GM23248 (cell line): Measurements from ENCODE around the gene S1PR2. TPM values are rescaled to one million over a fixed set of nuclear protein-coding genes. Genes with fewer than 3 reads are reported as not detected.
"Not testable (repeated sequence)": the region's sequence is repeated elsewhere in the genome, so short reads cannot be mapped to it uniquely, and the experiment has no call there.

Experiments used
- DNase-seq: peaks from one replicate; pipeline ENCODE4 v3.0.0-alpha.2; 2015
- H2AFZ ChIP-seq: fragments of 200-600 bp; sonication (generic); 2 replicates; pipeline ENCODE4 v1.6.1; 2016; ENCODE audit warnings: antibody characterized with exemption
- H3F3A ChIP-seq: fragments of 200-600 bp; sonication (generic); 2 replicates; pipeline ENCODE4 v1.6.1; 2016; ENCODE audit warnings: mild to moderate bottlenecking, antibody characterized with exemption, mixed run types; ENCODE audit not compliant: insufficient read depth
- H3K27ac ChIP-seq: fragments of 200-600 bp; sonication (generic); 2 replicates; pipeline ENCODE4 v1.5.1; 2016; ENCODE audit warnings: mild to moderate bottlenecking
- H3K27me3 ChIP-seq: fragments of 200-600 bp; sonication (generic); replicated peaks from 2 replicates; pipeline ENCODE4 v1.6.1; 2016; ENCODE audit warnings: mild to moderate bottlenecking; ENCODE audit not compliant: insufficient read depth
- H3K36me3 ChIP-seq: fragments of 200-600 bp; sonication (generic); 2 replicates; pipeline ENCODE4 v1.6.1; 2016; ENCODE audit warnings: low read depth, mild to moderate bottlenecking
- H3K4me1 ChIP-seq: fragments of 200-600 bp; sonication (generic); 2 replicates; pipeline ENCODE4 v1.6.1; 2016; ENCODE audit warnings: mild to moderate bottlenecking; ENCODE audit not compliant: insufficient read depth
- H3K4me2 ChIP-seq: fragments of 200-600 bp; sonication (generic); one replicate; pipeline ENCODE4 v1.6.1; 2016; ENCODE audit warnings: mild to moderate bottlenecking; ENCODE audit not compliant: unreplicated experiment
- H3K4me3 ChIP-seq: fragments of 200-600 bp; sonication (generic); 2 replicates; pipeline ENCODE4 v1.5.1; 2016; ENCODE audit warnings: mild to moderate bottlenecking
- H3K79me2 ChIP-seq: fragments of 200-600 bp; sonication (generic); 2 replicates; pipeline ENCODE4 v1.6.1; 2016; ENCODE audit warnings: mild to moderate bottlenecking; ENCODE audit not compliant: insufficient read depth
- H3K9ac ChIP-seq: fragments of 200-600 bp; sonication (generic); 2 replicates; pipeline ENCODE4 v1.6.1; 2016; ENCODE audit warnings: mild to moderate bottlenecking
- H3K9me2 ChIP-seq: fragments of 200-600 bp; sonication (generic); 2 replicates; pipeline ENCODE4 v1.6.1; 2016; ENCODE audit warnings: mixed run types, mild to moderate bottlenecking, moderate library complexity; ENCODE audit not compliant: insufficient read depth
- H3K9me3 ChIP-seq: fragments of 200-600 bp; sonication (generic); one replicate; pipeline ENCODE4 v1.6.1; 2017; ENCODE audit warnings: low read depth
- H4K20me1 ChIP-seq: fragments of 200-600 bp; sonication (generic); 2 replicates; pipeline ENCODE4 v1.6.0; 2016; ENCODE audit not compliant: insufficient read depth
- EZH2 ChIP-seq: fragments of 200-600 bp; sonication (generic); IDR thresholded peaks from 2 replicates; pipeline ENCODE4 v1.6.1; 2018; ENCODE audit warnings: antibody characterized with exemption, mild to moderate bottlenecking; ENCODE audit not compliant: insufficient read depth, poor library complexity, severe bottlenecking
- EZH2phosphoT487 ChIP-seq: fragments of 200-600 bp; sonication (generic); IDR thresholded peaks from 2 replicates; pipeline ENCODE4 v1.6.1; 2018; ENCODE audit warnings: antibody characterized with exemption, moderate library complexity, mild to moderate bottlenecking, low read depth; ENCODE audit not compliant: insufficient read depth
- WGBS, 2 experiments: methylation state at CpG; one replicate each; pipeline ENCODE4 v1.1.6; 2015 to 2017; ENCODE audit warnings: low lambda C conversion rate in 2 of 2, low coverage in 1 of 2; ENCODE audit errors: missing lambda C conversion rate in 2 of 2; 5-methylcytosine and 5-hydroxymethylcytosine counted together
- in situ Hi-C: fragments of 300-500 bp; cut with MboI; formaldehyde crosslinking; loops from 2 replicates; pipeline ENCODE4 v1.15.0; 2020
- microRNA-seq: library from miRNA; unstranded; fragments of <30 nt; microRNA quantifications from one replicate; pipeline ENCODE4, GENCODE V29; 2016; ENCODE audit warnings: borderline number of aligned reads
- polyA plus RNA-seq: library from polyadenylated mRNA; unstranded; fragments of >200 nt; fragmentation: Nextera tagmentation; extraction: Ambion mirVana; gene quantifications from 2 replicates; pipeline ENCODE4 v1.2.1, GENCODE V29; 2016
- small RNA-seq: library from RNA; depleted of rRNA; stranded (forward); fragments of <200 nt; gene quantifications from one replicate; pipeline ENCODE3, GENCODE V24; 2014; ENCODE audit warnings: low read depth, low replicate concordance
- total RNA-seq: library from RNA; depleted of rRNA; stranded (reverse); fragments of >200 nt; shearing (Covaris generic); gene quantifications from 2 replicates; pipeline ENCODE4 v1.2.3, GENCODE V29; 2014; rRNA removed

S1PR2 gene
- total and polyA plus RNA-seq, 2 experiments from 2014 or later = 20.3 to 35.1 TPM

DNA sequence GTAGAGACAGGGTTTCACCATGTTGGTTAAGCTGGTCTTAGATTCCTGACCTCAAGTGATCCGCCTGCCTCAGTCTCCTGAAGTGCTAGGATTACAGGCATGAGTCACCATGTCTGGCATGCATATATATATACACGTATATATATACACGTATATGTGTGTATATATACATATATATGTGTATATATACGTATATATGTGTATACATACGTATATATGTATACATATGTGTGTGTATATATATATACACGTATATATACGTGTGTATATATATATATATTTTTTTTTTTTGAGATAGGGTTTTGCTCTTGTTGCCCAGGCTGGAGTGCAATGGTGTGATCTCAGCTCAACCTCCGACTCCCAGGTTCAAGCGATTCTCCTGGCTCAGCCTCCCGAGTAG, 48.3 kb downstream of the S1PR2 start:
- no peaks in the 10 kb centered on the region for H4K20me1 ChIP-seq
- no peaks in the 10 kb centered on the region for H3K9me2 ChIP-seq
- H3K9me3 ChIP-seq = no peaks in the 10 kb centered on the region
- no peak overlapping the region for H3K4me2 ChIP-seq
- no peaks in the 10 kb centered on the region for H3K4me1 ChIP-seq
- peaks cover 87% of the 10 kb centered on the region for H3K79me2 ChIP-seq
- TF ChIP-seq EZH2phosphoT487 (no peak), EZH2 (no peak)
- H3K4me3 ChIP-seq = no peak overlapping the region
- DNase-seq = no peak
- no peak overlapping the region for H3K27ac ChIP-seq
- peaks cover 36% of the 10 kb centered on the region for H3K36me3 ChIP-seq
- in situ Hi-C loops = no loop called here
- WGBS, 2 experiments = 77 to 87% methylated on average over 10 of the region's 10 CpGs
- no peak overlapping the region for H3K9ac ChIP-seq
- H3K27me3 ChIP-seq = no peaks in the 10 kb centered on the region
- no peak overlapping the region for H2AFZ ChIP-seq
- H3F3A ChIP-seq = 0 out of 2 replicates have a peak, but pooled peaks cover 8% of the 10 kb centered on the region

DNA sequence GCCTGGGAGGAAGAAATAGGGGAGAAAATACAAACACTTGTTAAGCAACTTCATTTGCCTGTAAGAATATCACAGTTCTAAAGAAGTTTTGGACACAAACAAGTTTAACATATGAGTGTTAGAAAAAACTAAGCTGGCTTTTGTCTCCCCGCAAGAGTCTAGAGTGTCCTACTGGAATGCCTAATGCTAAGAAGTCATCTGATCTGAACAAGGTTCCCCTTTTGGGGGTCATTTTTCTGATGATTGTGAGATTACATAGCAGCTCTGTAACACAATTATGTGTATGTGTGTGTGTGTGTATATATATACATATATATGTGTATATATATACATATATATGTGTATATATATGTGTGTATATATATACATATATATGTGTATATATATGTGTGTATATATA, 49.1 kb downstream of the S1PR2 start:
- Histone ChIP-seq H3K4me3 (no peak overlapping the region), H3K36me3 (peaks cover 40% of the 10 kb centered on the region), H3K9me3 (no peaks in the 10 kb centered on the region), H3K4me2 (no peak overlapping the region), H3F3A (0 out of 2 replicates have a peak, but pooled peaks cover 8% of the 10 kb centered on the region), H3K4me1 (no peaks in the 10 kb centered on the region), H2AFZ (no peak overlapping the region), H3K27me3 (no peaks in the 10 kb centered on the region), H3K9me2 (no peaks in the 10 kb centered on the region), H3K79me2 (peaks cover 83% of the 10 kb centered on the region), H4K20me1 (no peaks in the 10 kb centered on the region), H3K9ac (no peak overlapping the region), H3K27ac (no peak overlapping the region)
- TF ChIP-seq EZH2 = no peak
- TF ChIP-seq EZH2phosphoT487 = no peak
- DNase-seq = no peak
- in situ Hi-C loops = no loop called here
- 100% methylated on average over 1 of the region's 1 CpG for WGBS, 2 experiments

DNA sequence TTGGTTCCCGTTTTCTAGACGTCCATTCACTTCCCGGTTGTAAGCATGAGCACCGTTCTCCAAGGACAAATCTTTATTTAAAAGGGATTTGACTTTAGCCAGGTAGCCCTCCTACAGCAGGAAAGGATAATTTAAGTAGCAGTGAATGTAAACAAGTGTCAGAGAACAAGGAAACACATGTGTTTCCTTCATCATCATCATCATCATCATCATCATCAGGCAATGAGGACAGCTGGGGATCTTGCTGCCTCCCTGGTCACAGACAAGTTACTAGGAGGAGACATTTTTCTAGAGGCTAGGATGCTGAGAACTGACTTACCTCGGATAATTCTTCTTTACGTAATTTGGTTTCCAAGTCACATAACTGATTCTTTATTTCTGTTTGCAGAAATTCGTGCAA, 50.7 kb downstream of the S1PR2 start:
- Histone ChIP-seq H3K79me2 (peaks cover 69% of the 10 kb centered on the region), H3K9ac (no peak overlapping the region), H3K9me3 (no peaks in the 10 kb centered on the region), H3K4me1 (no peaks in the 10 kb centered on the region), H3K4me3 (no peak overlapping the region), H3K36me3 (peaks cover 38% of the 10 kb centered on the region), H3F3A (peaks cover 8% of the 10 kb centered on the region; the same call in 1 of the 2 replicates), H3K4me2 (no peak overlapping the region), H3K9me2 (no peaks in the 10 kb centered on the region), H3K27ac (no peak overlapping the region), H3K27me3 (no peaks in the 10 kb centered on the region), H2AFZ (no peak overlapping the region), H4K20me1 (no peaks in the 10 kb centered on the region)
- in situ Hi-C loops = no loop called here
- TF ChIP-seq EZH2phosphoT487 (no peak), EZH2 (no peak)
- 83 to 86% methylated on average over 7 of the region's 7 CpGs for WGBS, 2 experiments
- DNase-seq = no peak

DNA sequence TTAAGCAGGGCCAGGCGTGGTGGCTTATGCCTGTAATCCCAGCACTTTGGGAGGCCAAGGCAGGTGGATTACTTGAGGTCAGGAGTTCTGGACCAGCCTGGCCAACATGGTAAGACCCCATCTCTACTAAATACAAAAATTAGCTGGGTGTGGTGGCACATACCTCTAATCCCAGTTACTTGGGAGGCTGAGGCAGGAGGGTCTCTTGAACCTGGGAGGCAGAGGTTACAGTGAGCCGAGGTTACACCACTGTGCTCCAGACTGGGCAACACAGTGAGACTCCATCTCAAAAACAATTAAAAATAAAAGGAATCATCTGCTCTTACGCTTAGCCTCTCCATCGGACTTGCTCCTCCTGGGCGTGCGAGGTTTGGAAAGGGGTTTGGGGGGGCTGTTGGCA, 51.1 kb downstream of the S1PR2 start:
- H3K4me1 ChIP-seq, H4K20me1 ChIP-seq, in situ Hi-C loops, H3K4me3 ChIP-seq, H3K9me2 ChIP-seq, H2AFZ ChIP-seq, H3K27me3 ChIP-seq, H3K9ac ChIP-seq, H3K4me2 ChIP-seq, DNase-seq, H3K27ac ChIP-seq, H3K9me3 ChIP-seq: not testable (repeated sequence)
- Histone ChIP-seq H3F3A (peaks cover 12% of the 10 kb centered on the region; the same call in 1 of the 2 replicates), H3K79me2 (peaks cover 65% of the 10 kb centered on the region), H3K36me3 (peaks cover 42% of the 10 kb centered on the region)
- WGBS, 2 experiments = 95 to 100% methylated on average over 6 of the region's 6 CpGs

DNA sequence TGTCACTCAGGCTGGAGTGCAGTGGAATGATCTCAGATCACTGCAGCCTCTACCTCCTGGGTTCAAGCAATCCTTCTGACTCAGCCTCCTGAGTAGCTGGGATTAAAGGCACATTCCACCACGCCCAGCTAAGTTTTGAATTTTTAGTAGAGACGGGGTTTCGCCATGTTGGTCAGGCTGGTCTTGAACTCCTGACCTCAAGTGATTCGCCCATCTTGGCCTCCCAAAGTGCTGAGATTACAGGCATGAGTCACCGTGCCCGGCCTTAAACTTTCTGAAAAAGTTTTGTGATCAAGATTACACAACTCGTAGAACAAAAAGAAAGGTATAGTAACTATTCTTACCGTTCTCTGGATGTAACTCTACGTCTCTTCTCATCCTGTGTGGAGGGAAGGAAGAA, 57.6 kb downstream of the S1PR2 start:
- in situ Hi-C loops = no loop called here

More for the DNA sequence above, 57.6 kb downstream of the S1PR2 start:
- no peaks in the 10 kb centered on the region for H3K27me3 ChIP-seq
- no peak overlapping the region for H3K4me2 ChIP-seq
- no peak overlapping the region for H3K9ac ChIP-seq
- H2AFZ ChIP-seq = no peak overlapping the region
- no peaks in the 10 kb centered on the region for H3K9me3 ChIP-seq
- peak; percentile 58 for DNase-seq
- no peak overlapping the region for H3K4me3 ChIP-seq
- peaks cover 23% of the 10 kb centered on the region; the same call in 1 of the 2 replicates for H3K79me2 ChIP-seq
- peaks cover 22% of the 10 kb centered on the region for H3F3A ChIP-seq
- H3K36me3 ChIP-seq = peaks cover 36% of the 10 kb centered on the region
- H4K20me1 ChIP-seq = no peaks in the 10 kb centered on the region
- peaks cover 12% of the 10 kb centered on the region; the same call in 1 of the 2 replicates for H3K4me1 ChIP-seq
- 45 to 46% methylated on average over 9 of the region's 9 CpGs for WGBS, 2 experiments
- peak overlapping the region; percentile 56 for H3K27ac ChIP-seq
- no peak for TF ChIP-seq EZH2
- no peak for TF ChIP-seq EZH2phosphoT487
- H3K9me2 ChIP-seq = no peaks in the 10 kb centered on the region

Small RNA genes lying within 50 kb of the gene (microRNA-seq; reads per million reads assigned to microRNA genes)
- gene MIR4322 = not detected

Small RNA genes lying within 50 kb of the gene (small RNA-seq; reads per million reads assigned to genes)
- not detected for gene MIR4322

Other genes starting within 250 kb of the S1PR2 start
- gene COL5A3, start 220.8 kb downstream of the S1PR2 start, total RNA-seq = 22.8 and 26.8 TPM in 2 replicates
- gene COL5A3, start 220.8 kb downstream of the S1PR2 start, polyA plus RNA-seq = 4.1 and 4.2 TPM in 2 replicates
- gene RDH8, start 217.8 kb downstream of the S1PR2 start, total RNA-seq = 0.97 TPM in 1 of 2 replicates, not detected in the other
- gene RDH8, start 217.8 kb downstream of the S1PR2 start, polyA plus RNA-seq = 0.19 TPM in 1 of 2 replicates, not detected in the other
- 30.6 and 33.0 TPM in 2 replicates for gene SHFL, start 145.0 kb downstream of the S1PR2 start, total RNA-seq
- gene SHFL, start 145.0 kb downstream of the S1PR2 start, polyA plus RNA-seq = 28.4 and 29.8 TPM in 2 replicates
- gene ANGPTL6, start 128.7 kb downstream of the S1PR2 start, total RNA-seq = 0.22 and 0.63 TPM in 2 replicates
- 0.46 and 0.58 TPM in 2 replicates for gene ANGPTL6, start 128.7 kb downstream of the S1PR2 start, polyA plus RNA-seq
- gene PPAN, start 125.0 kb downstream of the S1PR2 start, total RNA-seq = 39.7 and 47.0 TPM in 2 replicates
- 44.2 and 47.7 TPM in 2 replicates for gene PPAN, start 125.0 kb downstream of the S1PR2 start, polyA plus RNA-seq
- gene P2RY11, start 119.6 kb downstream of the S1PR2 start, total RNA-seq = 2.9 and 6.3 TPM in 2 replicates
- gene P2RY11, start 119.6 kb downstream of the S1PR2 start, polyA plus RNA-seq = 2.5 and 2.8 TPM in 2 replicates
- gene EIF3G, start 111.4 kb downstream of the S1PR2 start, total RNA-seq = 211 and 259 TPM in 2 replicates
- 176 and 179 TPM in 2 replicates for gene EIF3G, start 111.4 kb downstream of the S1PR2 start, polyA plus RNA-seq
- 32.5 and 57.5 TPM in 2 replicates for gene DNMT1, start 36.4 kb downstream of the S1PR2 start, total RNA-seq
- gene DNMT1, start 36.4 kb downstream of the S1PR2 start, polyA plus RNA-seq = 91.8 and 101 TPM in 2 replicates
- 101 and 103 TPM in 2 replicates for gene MRPL4, start 20.9 kb upstream of the S1PR2 start, total RNA-seq
- gene MRPL4, start 20.9 kb upstream of the S1PR2 start, polyA plus RNA-seq = 71.6 and 73.9 TPM in 2 replicates
- 21.6 and 22.3 TPM in 2 replicates for gene ICAM1, start 39.8 kb upstream of the S1PR2 start, total RNA-seq
- 23.6 and 24.4 TPM in 2 replicates for gene ICAM1, start 39.8 kb upstream of the S1PR2 start, polyA plus RNA-seq
- 1.1 and 3.7 TPM in 2 replicates for gene ICAM4, start 55.6 kb upstream of the S1PR2 start, total RNA-seq
- gene ICAM4, start 55.6 kb upstream of the S1PR2 start, polyA plus RNA-seq = 0.44 and 1.3 TPM in 2 replicates
- gene ICAM5, start 58.6 kb upstream of the S1PR2 start, total RNA-seq = 45.4 and 48.7 TPM in 2 replicates
- 8.8 and 9.8 TPM in 2 replicates for gene ICAM5, start 58.6 kb upstream of the S1PR2 start, polyA plus RNA-seq
- gene ZGLP1, start 78.5 kb upstream of the S1PR2 start, total RNA-seq = 1.8 and 2.5 TPM in 2 replicates
- 1.4 and 1.8 TPM in 2 replicates for gene ZGLP1, start 78.5 kb upstream of the S1PR2 start, polyA plus RNA-seq
- 46.6 and 50.2 TPM in 2 replicates for gene FDX2, start 84.7 kb upstream of the S1PR2 start, total RNA-seq
- 48.9 and 49.2 TPM in 2 replicates for gene FDX2, start 84.7 kb upstream of the S1PR2 start, polyA plus RNA-seq
- gene RAVER1, start 102.2 kb upstream of the S1PR2 start, total RNA-seq = 23.0 and 27.1 TPM in 2 replicates
- 28.7 and 29.2 TPM in 2 replicates for gene RAVER1, start 102.2 kb upstream of the S1PR2 start, polyA plus RNA-seq
- gene ICAM3, start 108.3 kb upstream of the S1PR2 start, total RNA-seq = 3.4 and 8.6 TPM in 2 replicates
- 23.1 and 23.4 TPM in 2 replicates for gene ICAM3, start 108.3 kb upstream of the S1PR2 start, polyA plus RNA-seq
- gene TYK2, start 149.2 kb upstream of the S1PR2 start, total RNA-seq = 64.1 and 85.5 TPM in 2 replicates
- gene TYK2, start 149.2 kb upstream of the S1PR2 start, polyA plus RNA-seq = 54.3 and 60.4 TPM in 2 replicates
- 268 and 301 TPM in 2 replicates for gene CDC37, start 172.2 kb upstream of the S1PR2 start, total RNA-seq
- gene CDC37, start 172.2 kb upstream of the S1PR2 start, polyA plus RNA-seq = 288 and 291 TPM in 2 replicates
- gene PDE4A, start 189.2 kb upstream of the S1PR2 start, total RNA-seq = 2.4 and 4.7 TPM in 2 replicates
- 15.9 and 17.4 TPM in 2 replicates for gene PDE4A, start 189.2 kb upstream of the S1PR2 start, polyA plus RNA-seq